Natural killer cell (primary cell): ENCODE measurements around the gene DGKD. TPM values are rescaled to one million over a fixed set of nuclear protein-coding genes. Genes with fewer than 3 reads are reported as not detected.
A peak's percentile ranks its signal among the peaks of the same experiment; 100 is the strongest.

Experiments
- ATAC-seq, 3 donors: fragments of 150-1000 bp in 2 of 3; fragments of 200-7000 bp in 1 of 3; cut with Tn5 transposase; 1 replicate in 1 of 3; 2 replicates in 2 of 3; pipeline ENCODE4 v1.10.0; 2021; ENCODE audit warnings: mild to moderate bottlenecking in 2 of 3, moderate library complexity in 2 of 3
- DNase-seq, 2 donors: peaks; one replicate each; pipeline versions ENCODE4 v3.0.0 to v3.0.0-alpha.2; 2013 to 2021; ENCODE audit warnings: mixed read lengths in 1 of 2
- H3K27ac ChIP-seq: one replicate; pipeline ENCODE4 v1.5.1; 2013; ENCODE audit warnings: mild to moderate bottlenecking, low read length
- H3K27me3 ChIP-seq: one replicate; pipeline ENCODE4 v1.6.1; 2013; ENCODE audit warnings: low read length; ENCODE audit not compliant: control insufficient read depth, insufficient read depth
- H3K36me3 ChIP-seq: one replicate; pipeline ENCODE4 v1.6.1; 2013; ENCODE audit warnings: low read length; ENCODE audit not compliant: control insufficient read depth, insufficient read depth
- H3K4me1 ChIP-seq: one replicate; pipeline ENCODE4 v1.6.1; 2013; ENCODE audit warnings: low read length; ENCODE audit not compliant: control insufficient read depth, insufficient read depth
- H3K4me3 ChIP-seq: one replicate; pipeline ENCODE4 v1.5.1; 2013; ENCODE audit warnings: low read length
- H3K9me3 ChIP-seq: one replicate; pipeline ENCODE4 v1.6.1; 2013; ENCODE audit warnings: low read length; ENCODE audit not compliant: control insufficient read depth, insufficient read depth
- H3K27ac Mint-ChIP-seq, 2 donors: one replicate each; pipeline ENCODE4 v1.8.0; 2022; ENCODE audit warnings: mild to moderate bottlenecking in 2 of 2, mixed read lengths in 2 of 2, moderate library complexity in 1 of 2
- H3K27me3 Mint-ChIP-seq, 2 donors: one replicate each; pipeline ENCODE4 v1.8.0; 2022; ENCODE audit warnings: low read depth in 2 of 2, mixed read lengths in 2 of 2
- H3K36me3 Mint-ChIP-seq: one replicate; pipeline ENCODE4 v1.8.0; 2022; ENCODE audit warnings: mixed read lengths
- H3K4me1 Mint-ChIP-seq, 2 donors: one replicate each; pipeline ENCODE4 v1.8.0; 2022; ENCODE audit warnings: mixed read lengths in 2 of 2
- H3K4me3 Mint-ChIP-seq: one replicate; pipeline ENCODE4 v1.8.0; 2022; ENCODE audit warnings: mild to moderate bottlenecking, moderate library complexity, mixed read lengths
- H3K9me3 Mint-ChIP-seq, 2 donors: one replicate each; pipeline ENCODE4 v1.8.0; 2022; ENCODE audit warnings: mixed read lengths in 2 of 2
- CTCF ChIP-seq: fragments of 200-600 bp; IDR thresholded peaks from one replicate; pipeline ENCODE4 v1.8.0; 2022; ENCODE audit warnings: antibody characterized with exemption
- WGBS: methylation state at CpG from one replicate; pipeline ENCODE4 v1.1.7; 2013; ENCODE audit warnings: missing lambda C conversion rate; ENCODE audit not compliant: insufficient coverage; 5-methylcytosine and 5-hydroxymethylcytosine counted together
- intact Hi-C: fragments of 100-400 bp; cut with micrococcal nuclease; formaldehyde crosslinking; loops from one replicate; pipeline ENCODE4 v1.14.2; 2022
- total RNA-seq, 4 donors: library from RNA; stranded (reverse); fragments of 120-200 nt in 1 of 4; gene quantifications; one replicate each; pipeline versions ENCODE4 v1.2.3 to v1.2.4, GENCODE V29; 2013 to 2022

DGKD gene
- total RNA-seq, 3 donors from 2014 or later (not counting 1 experiment from before 2014, with no cell fraction given) = 299 to 456 (median 329) TPM

DNA sequence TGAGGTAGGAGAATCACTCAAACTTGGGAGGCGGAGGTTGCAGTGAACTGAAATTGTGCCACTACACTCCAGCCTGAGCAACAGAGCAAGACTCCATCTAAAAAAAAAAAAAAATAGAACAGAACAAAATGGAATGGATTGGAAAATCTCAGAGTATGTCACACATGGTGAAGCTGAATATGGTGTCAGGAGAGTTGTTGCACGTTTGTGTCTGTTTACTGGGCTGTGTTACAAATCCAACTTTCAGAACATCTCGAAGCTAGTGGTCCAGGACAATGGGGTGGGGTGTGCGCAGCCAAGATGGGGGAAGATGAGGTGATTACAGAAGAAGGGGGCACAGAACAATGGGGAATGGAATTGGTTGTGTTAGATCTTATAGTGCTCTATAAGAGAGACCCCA, 29.0 kb upstream of the DGKD start:
- Mint-ChIP-seq H3K4me1 (peaks cover 16 to 33% of the 10 kb centered on the region in 2 donors), H3K27me3 (no peaks in the 10 kb centered on the region), H3K9me3 (no peaks in the 10 kb centered on the region), H3K4me3 (no peak overlapping the region), H3K36me3 (no peaks in the 10 kb centered on the region), H3K27ac (no peak overlapping the region)
- WGBS = 89% methylated on average over 4 of the region's 4 CpGs
- intact Hi-C loops = no loop called here
- Histone ChIP-seq H3K4me3 (no peak overlapping the region), H3K27me3 (no peaks in the 10 kb centered on the region), H3K27ac (no peak overlapping the region), H3K36me3 (no peaks in the 10 kb centered on the region), H3K9me3 (no peaks in the 10 kb centered on the region), H3K4me1 (peaks cover 21% of the 10 kb centered on the region)
- no peak for TF ChIP-seq CTCF
- ATAC-seq (no peak), DNase-seq (no peak)

GRCh38 chr2:233325814-233326213, 28.5 kb upstream of the DGKD start:
- TF ChIP-seq CTCF = no peak
- intact Hi-C loops = no loop called here
- Histone ChIP-seq H3K27me3 (no peaks in the 10 kb centered on the region), H3K4me3 (no peak overlapping the region), H3K36me3 (no peaks in the 10 kb centered on the region), H3K4me1 (peaks cover 27% of the 10 kb centered on the region), H3K27ac (no peak overlapping the region), H3K9me3 (no peaks in the 10 kb centered on the region)
- Mint-ChIP-seq H3K27ac (no peak overlapping the region), H3K4me3 (no peak overlapping the region), H3K36me3 (no peaks in the 10 kb centered on the region), H3K27me3 (no peaks in the 10 kb centered on the region), H3K9me3 (no peaks in the 10 kb centered on the region), H3K4me1 (peaks cover 16 to 37% of the 10 kb centered on the region in 2 donors)
- DNase-seq (no peak), ATAC-seq (no peak)
- whole genome bisulfite sequencing = 81% methylated on average over 10 of the region's 10 CpGs

GRCh38 chr2:233326500-233326899, 27.8 kb upstream of the DGKD start:
- H3K27ac Mint-ChIP-seq = peak overlapping the region in 1 of 2 donors; percentile 24
- no peak overlapping the region for H3K27ac ChIP-seq

More at GRCh38 chr2:233326500-233326899, 27.8 kb upstream of the DGKD start:
- no peak for ATAC-seq
- 91% methylated on average over 8 of the region's 8 CpGs for WGBS
- no peaks in the 10 kb centered on the region for H3K27me3 ChIP-seq
- Mint-ChIP-seq H3K4me1 (peaks cover 18 to 40% of the 10 kb centered on the region in 2 donors), H3K36me3 (no peaks in the 10 kb centered on the region), H3K4me3 (no peak overlapping the region), H3K9me3 (no peaks in the 10 kb centered on the region), H3K27me3 (no peaks in the 10 kb centered on the region)
- no peak for DNase-seq
- H3K36me3 ChIP-seq = no peaks in the 10 kb centered on the region
- H3K9me3 ChIP-seq = no peaks in the 10 kb centered on the region
- no peak overlapping the region for H3K4me3 ChIP-seq
- TF ChIP-seq CTCF = no peak
- H3K4me1 ChIP-seq = peaks cover 32% of the 10 kb centered on the region
- intact Hi-C loops = no loop called here
